Ovary (tissue), 3 donors: ENCODE results near the gene ARHGEF5.

ENCODE experiments used
- POLR2A ChIP-seq: fragments of 450-650 bp; IDR thresholded peaks from one replicate; pipeline ENCODE4 v1.6.1; 2017; ENCODE audit warnings: antibody characterized with exemption, mild to moderate bottlenecking, moderate library complexity
- TF ChIP-seq, protein P1 (sequence below), 3 donors: fragments of 450-650 bp in 2 of 3; fragments of 200-600 bp in 1 of 3; IDR thresholded peaks; one replicate each; pipeline versions ENCODE4 v1.5.1 to v1.8.0; 2016 to 2022; ENCODE audit warnings: antibody characterized with exemption in 3 of 3, mild to moderate bottlenecking in 1 of 3
- donor health status: DM: no; HTN: no; CAD: no.

DNA sequence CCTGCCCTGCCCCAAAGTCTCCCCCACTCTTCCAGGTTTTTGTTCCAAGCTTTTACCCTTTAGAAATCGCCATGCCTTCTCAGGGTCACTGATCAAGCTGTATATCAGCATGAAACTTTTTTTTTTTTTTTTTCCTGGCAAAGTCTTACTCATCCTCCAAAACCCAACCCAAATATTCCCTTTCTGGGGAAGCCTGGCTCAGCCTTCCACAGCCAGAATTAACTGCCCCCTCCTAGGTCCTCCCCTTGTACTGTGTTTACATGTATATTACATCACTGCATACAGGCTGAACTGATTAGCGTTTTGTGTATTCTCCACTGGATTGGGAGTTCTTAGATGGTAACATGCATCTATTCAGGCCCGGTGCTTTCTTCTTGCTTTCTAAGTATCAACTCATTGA is 52.9 kb downstream of the ARHGEF5 start:
- TF ChIP-seq, protein P1, sequence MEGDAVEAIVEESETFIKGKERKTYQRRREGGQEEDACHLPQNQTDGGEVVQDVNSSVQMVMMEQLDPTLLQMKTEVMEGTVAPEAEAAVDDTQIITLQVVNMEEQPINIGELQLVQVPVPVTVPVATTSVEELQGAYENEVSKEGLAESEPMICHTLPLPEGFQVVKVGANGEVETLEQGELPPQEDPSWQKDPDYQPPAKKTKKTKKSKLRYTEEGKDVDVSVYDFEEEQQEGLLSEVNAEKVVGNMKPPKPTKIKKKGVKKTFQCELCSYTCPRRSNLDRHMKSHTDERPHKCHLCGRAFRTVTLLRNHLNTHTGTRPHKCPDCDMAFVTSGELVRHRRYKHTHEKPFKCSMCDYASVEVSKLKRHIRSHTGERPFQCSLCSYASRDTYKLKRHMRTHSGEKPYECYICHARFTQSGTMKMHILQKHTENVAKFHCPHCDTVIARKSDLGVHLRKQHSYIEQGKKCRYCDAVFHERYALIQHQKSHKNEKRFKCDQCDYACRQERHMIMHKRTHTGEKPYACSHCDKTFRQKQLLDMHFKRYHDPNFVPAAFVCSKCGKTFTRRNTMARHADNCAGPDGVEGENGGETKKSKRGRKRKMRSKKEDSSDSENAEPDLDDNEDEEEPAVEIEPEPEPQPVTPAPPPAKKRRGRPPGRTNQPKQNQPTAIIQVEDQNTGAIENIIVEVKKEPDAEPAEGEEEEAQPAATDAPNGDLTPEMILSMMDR (IDR thresholded peaks at IDR 0.05): no peak
- no peak for TF ChIP-seq POLR2A
